HG03558 (cell line): Measurements from ENCODE around the gene ATG16L2.
"Not testable (repeated sequence)": the region's sequence is repeated elsewhere in the genome, so short reads cannot be mapped to it uniquely, and the experiment has no call there.

Experiments used
- ATAC-seq: cut with Tn5 transposase; IDR thresholded peaks from one replicate; pipeline ENCODE4 v1.9.1; 2021; ENCODE audit warnings: moderate number of reproducible peaks; ENCODE audit not compliant: unreplicated experiment; ENCODE audit errors: extremely low read depth

Gene ATG16L2

GRCh38 chr11:72833811-72834493 lies 19.7 kb downstream of the ATG16L2 start:
- no peak for ATAC-seq

GRCh38 chr11:72834905-72835304 lies 20.7 kb downstream of the ATG16L2 start:
- ATAC-seq, result no peak

DNA sequence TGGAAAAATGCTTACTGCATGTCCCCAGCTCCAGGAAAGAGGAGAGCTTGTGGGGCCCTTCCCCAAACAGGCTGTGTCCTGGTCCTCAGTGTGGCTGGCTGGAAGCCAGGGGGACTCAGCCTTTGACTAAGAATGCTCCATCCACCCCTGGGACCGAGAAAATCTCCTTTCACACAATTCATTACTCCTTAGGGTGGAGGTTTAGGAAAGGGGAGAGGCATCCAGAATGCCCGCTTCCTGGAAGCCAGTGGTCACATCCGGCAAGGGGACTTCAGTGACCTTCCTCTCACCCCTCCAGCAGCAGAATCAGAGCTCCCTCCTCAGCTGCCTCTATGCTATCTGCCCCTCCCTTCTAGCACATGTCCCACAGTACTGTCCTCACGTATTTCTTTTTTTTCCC lies 21.9 kb downstream of the ATG16L2 start:
- ATAC-seq, result no peak

GRCh38 chr11:72838691-72839305 lies 24.6 kb downstream of the ATG16L2 start:
- ATAC-seq, result no peak

DNA sequence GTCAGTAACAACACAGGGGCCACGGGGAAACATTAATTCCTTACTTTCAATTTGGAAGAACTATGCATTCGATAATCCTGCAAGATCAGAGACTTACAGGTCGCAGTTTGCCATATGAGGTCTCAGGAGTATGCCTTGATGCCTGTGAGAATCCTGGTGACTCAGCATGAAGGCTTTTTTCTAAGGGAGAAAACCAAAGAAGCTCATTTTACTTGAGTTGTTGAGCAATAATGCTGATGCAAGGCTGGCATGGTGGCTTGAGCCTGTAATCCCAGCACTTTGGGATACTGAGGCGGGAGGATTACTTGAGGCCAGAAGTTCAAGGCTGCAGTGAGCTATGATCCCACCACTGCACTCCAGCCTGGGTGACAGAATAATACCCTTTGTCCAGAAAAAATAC lies 26.6 kb downstream of the ATG16L2 start:
- no peak for ATAC-seq

DNA sequence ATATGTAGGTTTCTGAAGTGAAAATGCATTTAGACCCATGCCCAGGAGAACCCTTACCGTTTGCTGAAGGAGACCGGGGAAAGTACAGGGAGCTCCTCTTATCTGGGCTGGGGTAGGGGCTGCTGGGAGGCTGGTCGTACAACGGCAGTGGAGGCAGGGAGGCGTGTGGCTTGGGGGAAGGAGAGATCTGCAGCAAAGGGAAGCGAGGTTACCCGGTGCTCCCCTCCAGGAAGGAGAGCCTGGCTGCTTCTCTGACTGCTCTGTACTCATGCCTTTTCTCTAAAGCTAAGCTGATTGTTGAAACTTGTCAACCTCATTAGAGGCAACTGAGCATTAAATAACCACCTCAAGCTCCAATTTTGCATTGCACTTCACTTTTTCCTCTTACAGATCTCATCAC lies 27.2 kb downstream of the ATG16L2 start:
- no peak for ATAC-seq

- ATAC-seq, result no peak
Observed at GRCh38 chr11:72842126-72842525, 27.9 kb downstream of the ATG16L2 start.

- no peak for ATAC-seq
Observed at GRCh38 chr11:72842653-72843330, 28.6 kb downstream of the ATG16L2 start.

DNA sequence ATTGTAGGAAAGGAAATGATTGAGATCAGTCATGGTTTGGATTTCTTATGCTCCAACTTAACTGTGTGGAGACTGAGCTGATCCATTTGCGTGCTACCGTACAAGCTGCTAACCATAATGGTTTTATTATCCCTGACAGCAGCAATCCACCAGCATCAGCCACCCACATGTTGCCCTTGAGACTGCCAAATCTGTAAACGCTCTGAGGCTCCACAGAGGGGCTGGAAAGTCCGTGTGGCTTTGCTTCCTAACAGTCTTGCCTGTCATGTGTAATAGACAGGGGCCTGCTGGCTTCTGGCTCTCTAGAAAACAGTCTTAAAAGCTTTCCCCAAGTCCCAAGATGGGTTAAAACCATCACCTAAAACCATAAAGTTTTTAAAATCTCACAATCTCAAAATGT lies 30.1 kb downstream of the ATG16L2 start:
- ATAC-seq, result no peak

DNA sequence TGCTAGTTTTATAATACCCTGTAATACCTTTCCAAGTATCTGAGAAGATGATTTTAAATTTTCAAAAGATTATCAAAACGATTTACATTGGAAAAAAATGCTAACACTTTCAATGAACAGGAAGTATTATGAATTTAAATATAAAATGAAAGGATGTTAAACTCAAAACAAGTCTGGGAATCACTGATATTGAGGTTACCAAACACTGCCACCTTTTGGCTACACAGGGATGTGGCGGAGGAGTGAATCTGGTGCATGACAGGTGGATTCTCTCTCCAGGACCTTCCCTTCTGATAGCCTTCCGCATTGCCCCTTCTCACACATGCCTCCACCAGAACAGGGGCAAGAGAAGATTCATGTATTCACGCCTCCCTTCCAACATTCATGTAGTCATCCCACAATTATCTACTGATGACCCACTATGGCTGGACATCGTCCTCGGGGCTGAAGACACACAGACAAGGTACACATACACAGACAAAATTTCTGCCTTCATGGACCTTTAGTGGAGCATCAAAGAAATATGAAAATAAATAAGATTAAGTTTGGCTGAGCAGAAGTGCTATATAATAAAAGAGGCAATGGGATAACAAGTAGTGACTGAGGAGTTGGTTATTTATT lies 34.7 kb downstream of the ATG16L2 start:
- no peak for ATAC-seq

DNA sequence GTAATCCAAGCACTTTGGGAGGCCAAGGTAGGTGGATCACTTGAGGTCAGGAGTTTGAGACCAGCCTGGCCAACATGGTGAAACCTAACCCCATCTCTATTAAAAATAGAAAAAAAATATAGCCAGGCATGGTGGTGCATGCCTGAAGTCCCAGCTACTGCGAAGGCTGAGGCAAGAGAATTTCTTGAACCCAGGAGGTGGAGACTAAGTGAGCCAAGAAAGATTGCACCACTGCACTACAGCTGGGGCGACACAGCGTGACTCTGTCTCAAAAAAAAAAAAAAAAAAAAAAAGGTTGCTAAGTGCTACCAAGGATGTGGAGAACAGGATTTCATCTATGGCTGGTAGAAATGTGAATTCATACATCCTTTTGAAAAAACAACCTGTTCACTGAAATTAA lies 36.6 kb downstream of the ATG16L2 start:
- no peak for ATAC-seq

DNA sequence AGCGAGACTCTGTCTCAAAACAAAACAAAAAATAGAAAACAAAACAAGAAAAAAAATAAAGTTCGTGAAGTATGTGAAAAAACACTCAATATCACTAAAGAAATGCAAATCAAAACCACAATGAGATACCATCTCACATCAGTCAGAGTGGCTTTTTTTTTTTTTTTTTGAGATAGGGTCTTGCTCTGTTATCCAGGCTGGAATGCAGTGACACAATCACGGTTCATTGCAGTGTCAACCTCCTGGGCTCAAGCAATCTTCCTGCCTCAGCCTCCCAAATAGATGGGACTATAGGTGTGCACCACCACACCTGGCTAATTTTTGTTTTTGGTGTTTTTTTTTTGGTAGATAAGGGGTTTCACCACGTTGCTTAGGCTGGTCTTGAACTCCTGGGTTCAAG lies 37.5 kb downstream of the ATG16L2 start:
- no peak for ATAC-seq

DNA sequence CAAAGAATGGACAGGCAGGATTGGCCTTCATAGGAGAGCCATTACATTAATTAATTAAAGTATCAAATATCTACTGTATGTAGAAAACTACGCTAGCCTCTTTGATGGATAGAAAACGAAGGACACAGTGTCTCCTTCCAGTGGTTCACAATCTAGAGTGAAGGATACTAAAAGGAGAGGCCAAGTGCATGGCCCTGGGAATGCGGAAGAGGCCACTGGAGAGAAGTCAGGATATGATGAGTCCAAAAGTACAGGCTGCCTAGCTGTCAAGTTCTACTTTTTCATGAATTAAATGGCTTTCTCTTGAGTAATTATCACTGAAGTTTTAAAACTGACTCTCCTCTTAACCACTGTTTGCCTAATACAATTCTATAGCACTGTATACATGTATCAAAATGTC lies 41.9 kb downstream of the ATG16L2 start:
- no peak for ATAC-seq

DNA sequence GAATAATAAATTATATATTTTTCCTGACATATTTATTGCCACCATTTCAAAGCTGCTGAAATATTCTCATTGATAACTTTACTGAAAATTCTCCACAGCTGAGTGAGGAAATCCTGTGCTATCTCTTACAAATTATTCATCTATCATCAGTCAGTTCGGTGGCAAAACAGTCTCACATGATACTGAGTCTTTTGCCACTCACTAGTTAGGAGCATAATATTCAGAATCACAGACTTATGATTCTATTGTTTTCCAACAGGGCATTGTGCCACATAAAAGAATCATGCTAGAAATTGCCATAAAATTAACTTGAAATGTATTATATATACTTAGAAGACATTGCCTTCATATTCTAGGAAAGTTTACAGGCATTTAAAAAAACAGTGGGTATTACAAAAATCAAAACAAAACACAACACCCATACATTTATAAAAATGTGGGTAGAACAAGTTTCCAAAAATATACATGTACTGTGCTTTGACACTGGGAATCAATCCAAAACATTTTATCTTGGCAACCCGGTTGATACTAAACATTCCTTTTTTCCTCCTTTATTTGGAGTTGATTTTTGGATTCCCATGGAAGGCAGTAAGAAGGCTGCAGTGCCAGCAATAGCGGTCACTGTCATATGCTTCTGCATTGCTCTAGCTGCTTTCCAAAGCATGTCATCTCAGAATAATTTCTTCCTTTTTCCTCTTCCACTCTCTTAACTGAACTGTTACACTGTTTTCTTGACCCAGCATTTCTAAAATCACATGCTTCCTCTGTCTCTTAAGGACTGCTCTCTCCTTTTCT lies 42.5 kb downstream of the ATG16L2 start:
- ATAC-seq, result no peak

GRCh38 chr11:72858267-72858666 lies 44.1 kb downstream of the ATG16L2 start:
- ATAC-seq, result not testable (repeated sequence)

DNA sequence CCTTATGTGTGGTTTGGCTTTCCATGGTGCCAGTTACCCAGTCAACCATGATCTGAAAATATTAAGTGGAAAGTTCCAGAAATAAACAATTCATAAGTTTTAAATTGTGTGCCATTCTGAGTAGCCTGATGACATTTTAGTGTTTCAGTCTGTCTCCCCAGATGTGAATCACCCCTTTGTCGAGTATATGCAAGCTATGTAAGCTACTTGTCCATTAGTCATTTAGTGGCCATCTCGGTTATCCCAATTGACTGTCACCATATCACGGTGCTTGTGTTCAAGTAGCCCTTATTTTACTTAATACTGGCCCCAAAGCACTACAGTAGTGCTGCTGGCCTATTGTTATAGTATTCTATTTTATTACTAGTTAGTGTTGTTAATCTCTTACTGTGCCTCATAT lies 44.9 kb downstream of the ATG16L2 start:
- ATAC-seq, result no peak

DNA sequence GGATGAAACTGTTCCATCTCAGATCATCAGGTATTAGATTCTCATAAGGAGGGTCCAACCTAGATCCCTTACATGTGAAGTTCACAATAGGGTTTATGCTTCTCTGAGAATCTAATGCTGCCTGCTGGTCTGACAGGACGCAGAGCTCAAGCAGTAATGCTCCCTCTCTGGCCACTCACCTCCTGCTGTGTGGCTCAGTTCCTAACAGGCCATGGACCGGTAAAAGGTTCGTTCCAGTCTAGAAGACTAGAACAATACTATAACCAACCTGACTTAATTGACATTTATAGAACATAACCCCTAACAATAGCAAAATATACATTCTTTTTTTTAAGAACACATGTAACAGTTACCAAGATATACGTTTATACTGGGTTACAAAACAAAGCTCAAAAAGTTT lies 45.8 kb downstream of the ATG16L2 start:
- ATAC-seq, result no peak

DNA sequence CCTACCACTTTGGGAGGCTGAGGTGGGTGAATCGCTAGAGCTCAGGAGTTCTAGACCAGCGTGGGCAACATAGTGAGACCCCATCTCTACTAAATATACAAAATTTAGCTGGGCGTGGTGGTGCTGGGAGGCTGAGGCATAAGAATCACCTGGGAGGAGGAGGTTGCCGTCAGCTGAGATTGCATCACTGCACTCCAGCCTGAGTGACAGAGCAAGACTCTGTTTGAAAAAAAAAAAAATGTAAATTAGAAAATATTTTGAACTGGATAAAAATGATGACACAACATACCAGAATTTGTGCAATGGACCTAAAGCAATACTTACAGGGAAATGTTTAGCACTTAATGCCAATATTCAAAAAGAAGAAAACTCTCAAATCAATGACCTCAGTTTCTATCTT lies 46.4 kb downstream of the ATG16L2 start:
- no peak for ATAC-seq

DNA sequence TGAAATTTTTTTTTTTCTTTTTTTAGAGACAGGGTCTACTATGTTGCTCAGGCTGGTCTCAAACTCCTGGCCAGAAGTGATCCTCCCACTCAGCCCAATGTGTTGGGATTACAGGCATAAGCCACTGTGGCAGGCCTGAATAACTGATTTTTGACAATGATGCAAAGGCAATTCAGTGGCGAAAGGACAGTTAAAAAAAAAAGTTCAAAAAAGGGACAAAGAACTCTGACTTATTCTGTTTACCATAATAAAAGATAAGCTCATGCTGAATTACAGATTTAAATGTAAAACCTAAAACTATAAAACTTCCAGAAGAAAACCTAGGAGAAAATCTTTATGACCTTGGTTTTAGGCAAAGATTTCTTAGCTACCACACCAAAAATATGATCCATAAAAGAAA lies 48.9 kb downstream of the ATG16L2 start:
- no peak for ATAC-seq

GRCh38 chr11:72863916-72864315 lies 49.7 kb downstream of the ATG16L2 start:
- ATAC-seq, result no peak
